NK-92 treated with Interleukin-12 subunit alpha and Interleukin-12 subunit beta, amount 100 ng/mL, for 24 hours (cell line): Measurements from ENCODE around the gene LPP.
"Not testable (repeated sequence)": the region's sequence is repeated elsewhere in the genome, so short reads cannot be mapped to it uniquely, and the experiment has no call there.

Experiments
- DNase-seq: peaks from one replicate; lab custom pipeline; 2025; lab: John Stamatoyannopoulos, UW

The LPP gene

DNA sequence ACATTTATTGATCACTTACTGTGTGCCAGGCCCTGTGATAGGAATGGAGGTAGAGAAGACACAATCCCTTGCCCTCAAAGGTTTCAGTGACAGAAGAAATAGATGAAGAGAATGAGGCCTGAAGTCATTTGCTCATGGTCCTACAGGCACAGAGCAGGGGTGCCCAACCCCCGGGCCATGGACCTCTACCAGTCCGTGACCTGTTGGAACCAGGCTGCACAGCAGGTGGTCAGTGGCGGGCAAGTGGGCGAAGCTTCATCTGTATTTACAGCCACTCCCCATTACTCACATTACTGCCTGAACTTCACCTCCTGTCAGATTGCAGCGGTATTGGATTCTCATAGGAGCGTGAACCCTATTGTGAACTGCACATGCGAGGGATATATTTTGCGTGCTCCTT lies 480.3 kb downstream of the LPP start:
- no peak for DNase-seq

GRCh38 chr3:188635258-188636042 lies 481.5 kb downstream of the LPP start:
- DNase-seq, result no peak

- not testable (repeated sequence) for DNase-seq
Observed at GRCh38 chr3:188636292-188636691, 482.3 kb downstream of the LPP start.

DNA sequence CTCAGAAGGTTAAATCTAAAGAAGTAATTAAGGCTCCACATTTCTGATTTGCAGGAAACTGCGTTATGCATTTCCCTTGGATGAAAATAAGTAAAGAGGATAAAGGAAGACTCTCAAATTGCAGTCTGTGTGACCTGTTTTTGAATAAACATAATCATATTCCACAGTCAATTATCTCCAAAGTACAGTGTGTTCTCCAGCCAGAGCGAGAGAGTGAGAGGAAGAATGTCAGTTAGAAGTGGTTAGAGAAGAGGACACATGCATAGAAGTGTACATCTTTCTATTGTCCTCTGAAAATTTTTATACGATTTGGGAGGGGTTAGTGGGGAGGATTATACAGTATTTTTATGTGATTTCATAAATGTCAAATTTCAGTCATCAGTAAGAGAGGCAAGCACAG lies 487.1 kb downstream of the LPP start:
- no peak for DNase-seq

GRCh38 chr3:188643736-188644135 lies 489.8 kb downstream of the LPP start:
- DNase-seq, result no peak

GRCh38 chr3:188646592-188646991 lies 492.6 kb downstream of the LPP start:
- no peak for DNase-seq

GRCh38 chr3:188647237-188647636 lies 493.3 kb downstream of the LPP start:
- DNase-seq, result no peak

GRCh38 chr3:188649521-188649920 lies 495.6 kb downstream of the LPP start:
- DNase-seq, result no peak

DNA sequence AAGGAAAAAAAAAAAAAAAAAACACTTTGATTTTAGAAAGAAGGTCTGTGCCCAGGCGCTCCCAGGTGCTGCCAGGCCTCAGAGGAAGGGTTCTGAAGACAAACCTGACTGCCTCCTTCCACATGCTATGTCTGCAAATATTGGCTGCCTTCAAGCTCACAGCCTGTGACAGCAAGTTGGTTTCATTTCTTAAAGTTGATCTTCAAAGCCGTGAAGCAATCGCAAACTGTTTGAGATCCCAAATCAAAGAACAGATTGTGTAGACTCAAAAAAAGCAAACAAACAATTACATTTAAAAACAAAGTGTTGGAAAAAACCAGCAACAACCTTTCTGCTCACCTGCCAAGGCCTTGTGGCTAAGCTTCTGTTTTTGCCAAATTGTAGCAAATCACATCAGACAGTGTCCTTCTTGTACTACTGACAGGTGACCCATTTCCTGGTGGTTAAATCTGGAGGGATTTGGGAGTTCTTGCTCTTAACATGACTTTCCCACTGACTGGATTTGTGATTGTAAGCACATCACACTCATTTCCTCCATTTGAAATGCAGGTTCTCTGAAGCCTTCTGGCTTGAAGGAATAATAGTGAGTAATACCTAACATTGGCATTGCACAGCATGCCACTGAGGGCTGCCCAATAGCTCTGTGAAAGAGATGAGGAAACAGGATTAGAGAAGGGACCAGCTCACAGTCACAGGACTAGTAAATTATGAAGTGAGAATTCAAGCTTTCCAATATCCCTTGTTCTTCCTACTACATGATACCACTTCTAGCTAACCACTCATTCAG lies 502.4 kb downstream of the LPP start:
- DNase-seq, result no peak

DNA sequence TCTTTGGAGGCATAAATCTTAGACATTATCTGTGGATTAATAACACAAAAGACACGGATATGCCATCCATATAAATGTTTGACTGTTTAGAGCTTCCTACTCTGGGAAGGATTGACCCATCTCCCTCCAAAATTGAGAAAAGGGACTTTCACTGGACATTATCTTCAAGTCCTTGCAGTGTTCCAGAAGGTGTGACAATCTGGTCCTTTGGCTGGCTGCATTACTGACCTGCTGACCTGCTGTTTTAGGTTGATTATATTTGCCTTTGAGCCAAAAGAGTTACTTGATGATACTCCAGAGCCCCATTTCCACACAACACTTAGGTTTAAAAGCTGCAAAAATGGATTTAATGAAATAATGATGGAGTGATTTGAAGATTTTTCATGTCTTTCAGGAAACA lies 504.6 kb downstream of the LPP start:
- no peak for DNase-seq

DNA sequence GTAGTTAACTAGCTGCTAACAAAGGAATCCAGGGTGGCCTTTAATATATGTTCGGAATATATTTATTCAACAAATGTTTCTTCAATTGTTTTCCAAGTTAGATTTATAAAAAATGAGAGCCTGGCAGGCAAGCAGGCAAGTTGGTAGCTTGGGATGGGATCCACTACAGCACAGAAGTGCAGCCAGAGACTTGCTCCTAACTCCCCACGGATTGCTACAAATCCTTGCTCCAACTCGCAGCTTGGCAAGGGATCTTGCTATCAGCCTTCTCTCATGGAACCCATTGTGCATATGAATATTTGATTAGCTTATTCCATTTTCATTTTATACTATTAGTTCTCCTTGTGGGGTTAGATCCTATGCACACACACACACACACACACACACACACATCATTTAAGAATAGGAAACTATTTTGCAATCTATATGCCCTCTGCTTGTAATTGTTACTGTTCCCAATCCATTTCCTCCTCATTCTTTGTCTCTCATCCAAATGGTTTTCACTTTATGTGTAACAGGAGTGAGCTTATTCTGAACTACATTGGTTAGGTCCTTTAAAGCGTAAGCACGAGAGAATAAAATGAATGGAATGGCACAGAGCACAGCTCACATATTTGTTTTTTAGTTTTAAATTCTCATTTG lies 505.6 kb downstream of the LPP start:
- no peak for DNase-seq

DNA sequence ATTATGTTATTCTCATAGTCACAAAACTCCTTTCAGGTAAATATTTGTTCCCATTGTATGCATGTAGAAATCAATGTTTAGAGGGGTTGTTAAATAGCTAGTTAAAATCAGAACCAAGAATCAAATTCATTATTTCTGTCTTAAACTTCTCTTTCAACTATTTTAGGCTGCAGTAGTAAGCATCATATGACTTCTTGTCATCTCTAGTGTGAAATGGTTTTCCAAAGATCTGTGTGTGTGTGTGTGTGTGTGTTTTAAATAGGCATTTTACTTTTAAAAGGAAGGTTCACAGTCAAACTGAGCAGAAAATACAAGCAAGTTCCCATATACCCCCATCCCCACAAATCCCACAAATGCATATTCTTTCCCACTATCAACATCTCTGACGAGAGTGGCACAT lies 506.5 kb downstream of the LPP start:
- no peak for DNase-seq

DNA sequence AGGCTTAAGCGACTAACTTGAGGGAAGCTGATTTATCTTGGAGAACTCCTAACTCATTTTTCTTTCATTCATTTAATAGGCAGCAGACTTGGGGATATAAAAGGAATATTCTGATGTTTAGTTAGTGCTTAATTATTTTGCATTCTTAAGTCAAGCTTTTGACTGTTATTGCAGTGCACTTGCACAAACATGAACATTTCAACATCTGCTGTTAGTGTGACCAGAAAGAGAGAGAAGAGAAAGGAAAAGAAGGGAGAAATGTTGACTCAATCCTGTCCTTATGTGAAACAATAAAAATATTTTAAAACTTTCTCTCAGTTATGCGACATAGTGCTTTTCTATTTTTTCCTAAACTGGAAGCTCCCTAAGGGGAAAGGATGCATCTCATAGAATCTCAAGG lies 507.8 kb downstream of the LPP start:
- DNase-seq, result no peak

DNA sequence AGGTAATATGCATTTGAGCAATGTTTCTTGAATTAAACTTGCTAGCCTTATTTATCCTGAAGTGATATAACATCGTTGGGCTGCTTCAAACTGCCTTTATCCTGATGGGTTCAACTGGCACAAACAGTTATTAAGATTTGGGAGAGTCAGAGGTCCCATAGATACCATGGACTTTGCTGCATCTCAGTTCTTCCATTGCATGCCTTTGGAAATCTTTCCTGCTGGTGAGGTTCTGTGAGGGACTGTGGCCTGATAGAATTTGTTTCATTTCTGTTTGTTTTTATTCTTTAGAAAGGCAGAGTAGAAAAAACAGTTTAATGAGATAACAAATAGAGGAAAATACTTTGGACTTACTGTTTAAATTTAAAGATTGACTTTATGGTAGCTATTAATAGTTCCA lies 508.3 kb downstream of the LPP start:
- DNase-seq, result no peak

DNA sequence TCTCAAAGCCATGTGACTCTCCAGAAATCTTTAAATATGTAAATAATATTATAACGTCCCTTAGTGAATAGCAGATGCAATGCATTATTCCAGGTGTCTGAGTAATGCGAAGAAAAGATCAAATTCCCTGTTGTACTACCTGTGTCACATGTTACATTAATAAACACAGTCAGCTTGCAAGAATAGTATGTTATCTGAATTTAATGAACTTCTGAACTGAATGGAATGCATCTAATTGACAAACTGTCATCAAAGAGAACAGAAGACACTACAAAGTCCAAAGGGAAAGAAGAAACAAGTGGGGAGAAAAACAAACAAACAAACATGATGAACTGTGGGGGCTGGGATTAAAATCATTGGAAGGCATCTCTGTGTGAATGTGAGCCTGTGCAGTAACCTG lies 508.8 kb downstream of the LPP start:
- no peak for DNase-seq

- no peak for DNase-seq
Observed at GRCh38 chr3:188663839-188664238, 509.9 kb downstream of the LPP start.

- DNase-seq, result no peak
Observed at GRCh38 chr3:188664795-188665194, 510.8 kb downstream of the LPP start.

DNA sequence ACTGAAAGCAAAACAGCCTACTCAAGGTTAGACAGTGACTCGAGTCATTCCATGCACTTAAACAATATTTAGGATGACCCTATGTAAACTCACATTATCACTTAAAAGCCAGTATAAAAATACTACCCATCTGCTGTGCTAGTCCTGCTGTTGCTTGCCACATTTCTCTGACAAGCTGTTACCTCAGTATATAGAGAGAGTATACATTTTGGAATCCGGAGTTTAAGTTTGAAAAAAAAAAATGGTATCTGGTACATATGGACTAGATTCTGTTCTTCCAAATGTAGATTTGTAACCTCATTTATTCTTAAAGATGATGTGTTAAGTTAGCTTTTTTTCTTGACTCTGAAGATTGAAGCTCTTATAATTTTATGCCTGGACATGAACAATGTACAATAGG lies 514.0 kb downstream of the LPP start:
- DNase-seq, result no peak

DNA sequence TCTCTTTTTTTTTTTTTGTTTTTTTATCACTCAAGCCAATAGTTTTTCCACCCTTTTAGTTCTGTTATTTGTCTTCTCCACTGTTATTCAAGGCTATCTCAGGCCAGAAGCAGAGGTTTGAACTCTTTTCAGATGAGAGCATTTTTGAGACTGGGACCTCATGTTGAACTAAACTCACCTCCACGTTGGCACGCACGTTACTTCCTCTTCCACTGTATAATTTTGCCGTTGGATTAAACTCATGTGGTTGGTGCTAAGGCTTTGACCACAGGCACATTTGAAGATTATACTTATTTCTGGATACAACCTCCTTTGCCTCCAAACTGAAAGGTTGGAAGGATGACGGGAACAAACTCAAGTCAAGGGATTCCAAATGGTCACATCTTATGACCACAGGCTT lies 516.5 kb downstream of the LPP start:
- DNase-seq, result no peak

DNA sequence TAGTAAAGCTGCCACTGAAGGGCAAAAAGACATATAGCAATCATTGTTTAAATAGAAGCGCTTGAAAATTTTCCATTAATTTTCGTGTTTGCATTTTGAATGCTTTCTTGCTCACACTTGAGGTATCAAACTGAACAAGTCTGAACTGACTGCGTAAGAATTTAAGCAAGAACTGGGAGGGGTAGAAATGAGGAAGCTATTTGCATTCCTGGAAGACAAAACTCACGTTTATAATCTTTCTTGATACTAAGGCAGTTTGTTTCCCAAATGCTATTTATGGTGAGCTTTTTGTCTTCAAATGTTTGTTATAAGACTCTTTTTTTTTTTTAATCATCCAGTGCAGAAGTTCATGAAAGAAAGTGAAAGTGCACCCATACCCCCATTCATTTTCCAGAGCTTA lies 518.0 kb downstream of the LPP start:
- no peak for DNase-seq

DNA sequence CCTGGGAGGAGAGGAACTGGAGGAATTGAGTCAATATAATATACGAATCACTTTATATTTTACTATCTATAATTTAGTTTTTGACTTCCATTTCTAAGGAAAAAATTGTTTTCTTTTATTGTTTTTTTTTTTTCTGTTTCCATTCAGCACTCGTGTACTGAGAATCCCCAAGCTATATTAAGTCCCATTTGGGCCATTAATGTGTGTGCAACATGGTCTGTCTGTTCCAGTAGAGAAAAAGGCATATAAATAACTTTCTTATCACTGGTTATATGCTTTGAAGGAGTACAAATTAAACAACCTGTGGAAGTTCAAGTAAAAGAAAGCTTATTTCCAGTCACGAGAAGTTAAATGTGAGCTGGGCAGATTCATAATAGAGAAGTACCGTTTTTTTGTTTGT lies 518.9 kb downstream of the LPP start:
- DNase-seq, result no peak

DNA sequence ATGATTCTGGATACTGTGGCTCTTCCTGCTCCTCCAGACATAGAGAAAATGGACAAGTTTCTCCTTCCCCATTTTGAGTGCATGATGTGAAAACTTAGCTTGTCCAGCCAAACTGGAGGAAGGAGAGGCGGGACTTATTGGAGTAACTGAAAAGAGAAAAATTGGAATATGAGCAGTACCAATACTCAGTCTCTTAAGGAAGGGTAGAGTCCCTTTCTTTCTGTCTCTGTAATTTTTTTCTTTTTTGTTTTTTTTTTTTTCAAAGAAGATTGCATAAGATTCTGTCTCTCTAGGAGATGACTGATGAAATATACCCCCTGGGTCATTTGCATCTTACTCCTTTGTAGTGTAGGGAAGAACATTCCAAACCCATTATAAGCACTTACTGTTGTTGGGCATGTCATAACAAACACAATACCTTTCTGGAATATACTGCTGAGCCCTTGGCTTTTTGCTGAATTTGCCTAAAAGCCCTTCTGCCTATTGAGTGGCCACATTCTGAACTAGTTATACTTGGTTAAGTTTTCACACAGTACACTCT lies 519.8 kb downstream of the LPP start:
- no peak for DNase-seq

DNA sequence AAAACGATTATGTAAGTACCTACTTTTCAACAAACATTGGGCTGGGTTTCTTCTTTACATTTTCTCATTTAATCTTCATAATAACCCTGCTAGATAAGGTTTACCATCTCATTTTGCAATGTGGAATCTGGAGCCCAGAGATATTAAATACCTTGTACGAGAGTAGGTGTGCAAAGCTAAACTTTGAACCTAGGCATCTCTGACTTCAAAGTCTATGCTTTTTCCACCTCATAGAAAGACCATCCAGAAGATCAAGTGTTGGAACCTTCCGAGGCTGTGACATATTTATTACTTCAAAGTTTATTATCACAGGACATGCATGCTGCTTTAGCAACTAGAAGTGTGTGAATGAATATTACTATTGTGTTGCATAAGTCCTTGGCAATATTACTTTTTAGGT lies 520.6 kb downstream of the LPP start:
- DNase-seq, result no peak
